Hindlimb muscle (tissue), 1 donor: ENCODE results near the gene PLEKHG4B. TPM values are rescaled to one million over a fixed set of nuclear protein-coding genes. Genes with fewer than 3 reads are reported as not detected.
"Not testable (repeated sequence)": the region's sequence is repeated elsewhere in the genome, so short reads cannot be mapped to it uniquely, and the experiment has no call there.

Experiments
- DNase-seq: peaks from one replicate; pipeline ENCODE4 v3.0.0-alpha.2; 2013
- polyA plus RNA-seq: library from polyadenylated mRNA; unstranded; fragments of 120-200 nt; gene quantifications from one replicate; pipeline ENCODE4 v1.2.1, GENCODE V29; 2013; ENCODE audit not compliant: insufficient read length

The PLEKHG4B gene
- polyA plus RNA-seq, 1 donor = 0.39 TPM

DNA sequence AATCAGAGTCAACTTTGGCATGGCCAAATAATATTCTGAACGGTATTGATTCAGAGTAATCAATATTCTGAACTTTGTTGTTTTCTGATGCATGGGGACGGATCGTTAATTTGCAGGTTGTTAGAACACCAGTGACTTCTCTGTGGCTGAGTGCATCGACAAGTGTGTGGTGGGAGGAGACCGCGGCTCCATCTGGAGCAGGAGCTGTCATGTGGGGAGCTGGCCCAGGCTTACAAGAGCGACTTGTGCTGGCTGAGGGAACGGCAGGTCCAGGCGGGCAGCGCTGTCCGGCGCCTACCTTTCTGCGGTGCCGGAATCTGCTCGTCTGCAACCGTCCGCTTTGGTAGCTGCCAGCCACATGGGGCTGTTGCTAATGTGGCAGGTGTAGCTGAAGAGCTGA is 135.4 kb downstream of the PLEKHG4B start:
- not testable (repeated sequence) for DNase-seq

DNA sequence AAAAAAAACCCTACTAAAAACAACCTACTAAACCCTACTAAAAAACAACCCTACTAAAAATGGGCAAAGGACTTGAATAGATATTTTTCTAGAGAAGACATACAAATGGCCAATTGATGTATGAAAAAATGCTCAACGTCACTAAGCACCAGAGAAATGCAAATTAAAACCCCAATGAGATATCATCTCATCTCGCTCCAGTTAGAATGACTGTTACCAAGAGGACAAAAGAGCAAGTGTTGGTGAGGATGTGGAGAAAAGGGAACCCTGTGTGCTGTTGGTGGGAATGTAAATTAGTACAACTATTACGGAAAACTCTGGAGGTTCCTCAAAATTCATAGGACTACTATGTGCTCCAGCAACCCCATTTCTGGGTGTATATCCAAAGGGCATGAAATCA is 136.9 kb downstream of the PLEKHG4B start:
- DNase-seq = no peak

DNA sequence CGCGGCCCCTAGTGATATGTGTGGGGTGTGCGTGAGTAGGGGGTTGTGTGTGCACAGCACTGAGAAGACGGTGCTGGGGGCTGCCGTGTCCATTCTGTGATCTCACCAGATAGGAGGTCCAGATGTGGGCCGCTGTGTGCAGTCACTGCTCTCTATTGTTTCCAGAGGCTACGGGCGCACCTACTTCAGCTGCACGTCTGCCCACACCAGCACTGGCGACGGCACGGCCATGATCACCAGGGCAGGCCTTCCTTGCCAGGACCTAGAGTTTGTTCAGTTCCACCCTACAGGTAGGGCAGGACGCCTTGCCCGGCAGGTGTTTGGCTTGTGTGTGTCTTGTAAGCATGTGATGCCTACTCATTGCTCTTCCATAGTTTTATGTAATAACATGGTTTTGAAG is 138.7 kb downstream of the PLEKHG4B start:
- no peak for DNase-seq

DNA sequence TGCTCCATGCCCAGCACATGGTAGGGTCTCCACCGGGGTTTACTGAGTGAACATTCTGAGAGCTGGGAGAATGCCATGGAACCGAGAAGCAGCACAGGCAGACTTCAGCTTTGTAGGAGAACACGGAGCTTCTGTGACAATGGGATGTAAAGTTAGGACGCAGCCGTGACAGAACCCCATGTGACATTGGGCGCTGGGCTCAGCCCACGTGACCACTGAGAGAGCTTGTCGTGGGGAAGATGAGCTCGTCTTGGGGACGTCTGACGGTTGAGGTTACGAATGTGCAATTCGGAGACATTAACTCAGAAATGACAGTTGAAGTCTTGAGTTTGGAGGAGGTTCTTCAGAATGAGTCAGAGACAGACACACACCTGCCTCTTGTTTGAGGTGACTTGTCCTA is 139.7 kb downstream of the PLEKHG4B start:
- DNase-seq = no peak

DNA sequence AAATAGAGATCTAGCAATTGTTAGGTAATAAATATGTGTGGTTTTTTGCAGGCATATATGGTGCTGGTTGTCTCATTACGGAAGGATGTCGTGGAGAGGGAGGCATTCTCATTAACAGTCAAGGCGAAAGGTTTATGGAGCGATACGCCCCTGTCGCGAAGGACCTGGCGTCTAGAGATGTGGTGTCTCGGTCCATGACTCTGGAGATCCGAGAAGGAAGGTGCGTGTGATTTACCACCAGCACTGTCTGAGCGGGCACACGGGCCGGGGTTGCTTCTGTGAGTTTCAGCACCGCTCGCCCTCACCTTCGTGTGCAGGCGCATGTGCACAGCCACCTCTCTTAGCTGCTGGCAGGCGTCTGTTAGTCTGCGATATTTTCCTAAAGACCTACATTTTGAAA is 141.5 kb downstream of the PLEKHG4B start:
- not testable (repeated sequence) for DNase-seq

DNA sequence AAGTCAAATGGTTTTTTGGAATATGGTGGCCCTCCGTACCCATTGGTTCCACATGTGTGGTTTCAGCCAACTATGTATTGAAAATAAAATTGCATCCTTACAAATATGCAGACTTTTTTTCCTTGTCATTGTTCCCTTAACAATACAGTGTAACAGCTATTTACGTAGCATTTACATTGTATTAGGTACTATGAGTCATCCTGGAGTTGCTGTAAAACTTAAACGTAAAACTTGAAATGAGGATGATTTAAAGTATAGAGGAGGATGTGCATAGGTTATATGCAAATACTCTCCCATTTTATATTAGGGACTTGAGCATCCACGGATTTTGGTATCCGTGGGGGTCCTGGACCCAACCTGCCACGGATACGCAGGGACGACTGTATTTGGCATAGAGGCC is 142.5 kb downstream of the PLEKHG4B start:
- no peak for DNase-seq

DNA sequence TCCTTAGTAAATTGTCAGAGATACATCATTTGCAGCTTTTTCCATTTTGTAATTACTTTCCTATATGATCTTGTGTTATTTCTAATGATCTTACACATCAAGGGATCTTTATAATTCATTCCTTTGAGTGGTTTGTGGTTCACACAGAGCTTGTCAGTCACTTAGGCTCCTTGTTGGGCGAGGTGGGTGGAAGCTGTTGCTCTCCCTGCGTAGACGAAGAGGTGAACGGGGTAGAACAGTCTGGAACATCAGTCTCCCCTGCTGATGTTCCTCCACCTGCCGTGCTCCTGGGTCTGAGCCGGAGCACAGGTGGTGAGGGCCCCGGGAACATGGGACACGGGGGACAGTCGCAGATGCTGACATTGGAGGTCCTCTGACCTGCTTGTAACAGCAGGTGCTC is 143.6 kb downstream of the PLEKHG4B start:
- DNase-seq = not testable (repeated sequence)

DNA sequence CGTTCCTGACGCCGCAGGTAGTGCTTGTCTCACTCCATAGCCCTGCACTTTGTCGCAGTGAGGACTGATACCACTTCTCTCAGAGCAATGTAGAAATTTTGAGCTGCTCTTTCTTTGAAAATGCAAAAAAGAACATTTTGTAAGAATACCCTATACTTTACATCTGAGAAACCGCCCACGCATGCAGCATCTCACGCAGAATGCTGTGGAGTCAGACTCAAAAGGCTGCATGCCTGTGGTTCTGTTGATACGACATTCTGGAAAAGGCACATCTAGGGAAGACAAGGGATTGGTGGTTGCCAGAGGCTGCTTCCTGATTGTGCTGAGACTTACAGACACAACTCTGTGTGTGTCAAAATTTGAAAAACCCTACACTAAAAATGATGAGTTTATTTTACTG is 146.0 kb downstream of the PLEKHG4B start:
- DNase-seq = not testable (repeated sequence)

Other genes with a start within 250 kb of the PLEKHG4B start
- gene LRRC14B, start 99.3 kb downstream of the PLEKHG4B start, polyA plus RNA-seq = 41.2 TPM
- 9.9 TPM for gene CCDC127, start 126.0 kb downstream of the PLEKHG4B start, polyA plus RNA-seq
- gene SDHA, start 126.2 kb downstream of the PLEKHG4B start, polyA plus RNA-seq = 100 TPM
- gene PDCD6, start 179.5 kb downstream of the PLEKHG4B start, polyA plus RNA-seq = 53.6 TPM
- 2.3 TPM for gene AHRR, start 229.5 kb downstream of the PLEKHG4B start, polyA plus RNA-seq